ENCODE results near the gene PSD2.

DNA sequence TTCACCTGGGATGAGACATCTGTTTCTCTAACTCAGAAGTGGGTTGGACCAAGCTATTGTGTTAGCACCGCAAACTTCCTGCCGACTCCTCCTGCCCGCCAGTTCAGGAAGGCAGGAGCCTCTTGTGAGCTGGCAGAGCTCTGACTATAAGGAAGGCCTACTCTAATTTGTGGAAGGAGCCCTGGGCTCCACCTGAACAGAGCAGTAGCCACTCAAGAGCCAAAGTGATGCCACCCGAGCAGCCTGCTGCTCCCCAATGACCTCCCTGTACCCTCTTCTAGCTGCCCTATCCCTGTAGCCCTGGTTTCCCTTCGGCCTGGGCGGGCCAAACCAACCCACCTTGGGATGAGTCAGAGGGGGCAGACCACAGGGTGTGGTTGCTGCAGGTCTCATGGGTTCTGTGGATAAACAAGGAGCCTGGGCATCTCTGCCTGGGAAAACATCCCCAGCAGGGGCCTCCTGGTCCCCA is 81.6 kb downstream of the PSD2 start:
- TF ChIP-seq, protein P1, sequence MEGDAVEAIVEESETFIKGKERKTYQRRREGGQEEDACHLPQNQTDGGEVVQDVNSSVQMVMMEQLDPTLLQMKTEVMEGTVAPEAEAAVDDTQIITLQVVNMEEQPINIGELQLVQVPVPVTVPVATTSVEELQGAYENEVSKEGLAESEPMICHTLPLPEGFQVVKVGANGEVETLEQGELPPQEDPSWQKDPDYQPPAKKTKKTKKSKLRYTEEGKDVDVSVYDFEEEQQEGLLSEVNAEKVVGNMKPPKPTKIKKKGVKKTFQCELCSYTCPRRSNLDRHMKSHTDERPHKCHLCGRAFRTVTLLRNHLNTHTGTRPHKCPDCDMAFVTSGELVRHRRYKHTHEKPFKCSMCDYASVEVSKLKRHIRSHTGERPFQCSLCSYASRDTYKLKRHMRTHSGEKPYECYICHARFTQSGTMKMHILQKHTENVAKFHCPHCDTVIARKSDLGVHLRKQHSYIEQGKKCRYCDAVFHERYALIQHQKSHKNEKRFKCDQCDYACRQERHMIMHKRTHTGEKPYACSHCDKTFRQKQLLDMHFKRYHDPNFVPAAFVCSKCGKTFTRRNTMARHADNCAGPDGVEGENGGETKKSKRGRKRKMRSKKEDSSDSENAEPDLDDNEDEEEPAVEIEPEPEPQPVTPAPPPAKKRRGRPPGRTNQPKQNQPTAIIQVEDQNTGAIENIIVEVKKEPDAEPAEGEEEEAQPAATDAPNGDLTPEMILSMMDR (IDR thresholded peaks at IDR 0.05; ENCODE audit: low read depth, low read length): no peak
- no peak for TF ChIP-seq POLR2A (IDR thresholded peaks at IDR 0.05; ENCODE audit: extremely low read depth, insufficient read length)
- TF ChIP-seq MYC (IDR thresholded peaks at IDR 0.05; ENCODE audit: low read depth, low read length): no peak
- TF ChIP-seq, protein P2, sequence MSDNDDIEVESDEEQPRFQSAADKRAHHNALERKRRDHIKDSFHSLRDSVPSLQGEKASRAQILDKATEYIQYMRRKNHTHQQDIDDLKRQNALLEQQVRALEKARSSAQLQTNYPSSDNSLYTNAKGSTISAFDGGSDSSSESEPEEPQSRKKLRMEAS (IDR thresholded peaks at IDR 0.05; ENCODE audit: low read depth, low read length): no peak

Data from NB4 (cell line).